Sigmoid colon (tissue), 7 donors: ENCODE results near the gene CCDC187. TPM values are rescaled to one million over a fixed set of nuclear protein-coding genes. Genes with fewer than 3 reads are reported as not detected.

Experiments used
- DNase-seq: peaks from one replicate; pipeline ENCODE4 v3.0.0-alpha.2; 2019
- H3K27ac ChIP-seq, 4 donors: fragments of 200-600 bp; sonication (generic); one replicate each; pipeline ENCODE4 v1.5.1; 2016 to 2019; ENCODE audit warnings: mild to moderate bottlenecking in 1 of 4
- H3K27me3 ChIP-seq, 3 donors: fragments of 200-600 bp; sonication (generic); one replicate each; pipeline ENCODE4 v1.5.1; 2019; ENCODE audit warnings: mild to moderate bottlenecking in 1 of 3
- H3K36me3 ChIP-seq, 4 donors: fragments of 200-600 bp; sonication (generic); one replicate each; pipeline ENCODE4 v1.5.1; 2016 to 2019
- H3K4me1 ChIP-seq, 4 donors: fragments of 200-600 bp; sonication (generic); one replicate each; pipeline ENCODE4 v1.5.1; 2017 to 2019
- H3K4me3 ChIP-seq, 4 donors: fragments of 200-600 bp; sonication (generic); one replicate each; pipeline ENCODE4 v1.5.1; 2017 to 2019; ENCODE audit warnings: mild to moderate bottlenecking in 2 of 4, moderate library complexity in 1 of 4
- H3K9me3 ChIP-seq, 4 donors: fragments of 200-600 bp in 3 of 4; sonication (generic) in 3 of 4; one replicate each; pipeline versions ENCODE4 v1.5.1 to v1.6.1; 2013 to 2019
- EP300 ChIP-seq, 4 donors: sonication (generic); formaldehyde crosslinking; IDR thresholded peaks; one replicate each; pipeline ENCODE4 v1.6.1; 2017; ENCODE audit warnings: antibody characterized with exemption in 4 of 4
- POLR2A ChIP-seq, 2 donors: fragments of 450-650 bp; IDR thresholded peaks; one replicate each; pipeline ENCODE4 v1.6.1; 2016; ENCODE audit warnings: antibody characterized with exemption in 2 of 2, mild to moderate bottlenecking in 2 of 2, moderate library complexity in 2 of 2
- POLR2AphosphoS5 ChIP-seq, 4 donors: sonication (generic); formaldehyde crosslinking; IDR thresholded peaks; one replicate each; pipeline ENCODE4 v1.6.1; 2017; ENCODE audit warnings: antibody characterized with exemption in 4 of 4
- WGBS, 2 donors: extraction: QIAGEN DNeasy Blood & Tissue Kit; methylation state at CpG; one replicate each; pipeline ENCODE4 v1.1.7; 2013; 5-methylcytosine and 5-hydroxymethylcytosine counted together
- intact Hi-C: fragments of 100-400 bp; cut with DNase I; formaldehyde crosslinking; loops from one replicate; pipeline ENCODE4 v1.15.1; 2023
- polyA plus RNA-seq, 3 donors: library from polyadenylated mRNA; stranded (reverse); fragments of 200-250 nt; gene quantifications; one replicate each; pipeline ENCODE4 v1.2.3, GENCODE V29; 2013
- total RNA-seq, 4 donors: library from RNA; depleted of rRNA; stranded (reverse); fragments of >200 nt; gene quantifications; one replicate each; pipeline ENCODE4 v1.1.0, GENCODE V29; 2016
- TF ChIP-seq, protein P1 (sequence below), 4 experiments: fragments of 450-650 bp in 3 of 4; fragments of 200-600 bp in 1 of 4; IDR thresholded peaks; one replicate each; pipeline ENCODE4 v1.5.1; 2016 to 2019; ENCODE audit warnings: antibody characterized with exemption in 4 of 4, mild to moderate bottlenecking in 3 of 4, moderate library complexity in 2 of 4
- donor health status: healthy with polysubstance abuse.
- donor health status: Bipolar disorder and iron deficiency.
- donor health status: healthy.

The CCDC187 gene
- total and polyA plus RNA-seq, 7 donors, result 0.32 TPM; not detected in 6

DNA sequence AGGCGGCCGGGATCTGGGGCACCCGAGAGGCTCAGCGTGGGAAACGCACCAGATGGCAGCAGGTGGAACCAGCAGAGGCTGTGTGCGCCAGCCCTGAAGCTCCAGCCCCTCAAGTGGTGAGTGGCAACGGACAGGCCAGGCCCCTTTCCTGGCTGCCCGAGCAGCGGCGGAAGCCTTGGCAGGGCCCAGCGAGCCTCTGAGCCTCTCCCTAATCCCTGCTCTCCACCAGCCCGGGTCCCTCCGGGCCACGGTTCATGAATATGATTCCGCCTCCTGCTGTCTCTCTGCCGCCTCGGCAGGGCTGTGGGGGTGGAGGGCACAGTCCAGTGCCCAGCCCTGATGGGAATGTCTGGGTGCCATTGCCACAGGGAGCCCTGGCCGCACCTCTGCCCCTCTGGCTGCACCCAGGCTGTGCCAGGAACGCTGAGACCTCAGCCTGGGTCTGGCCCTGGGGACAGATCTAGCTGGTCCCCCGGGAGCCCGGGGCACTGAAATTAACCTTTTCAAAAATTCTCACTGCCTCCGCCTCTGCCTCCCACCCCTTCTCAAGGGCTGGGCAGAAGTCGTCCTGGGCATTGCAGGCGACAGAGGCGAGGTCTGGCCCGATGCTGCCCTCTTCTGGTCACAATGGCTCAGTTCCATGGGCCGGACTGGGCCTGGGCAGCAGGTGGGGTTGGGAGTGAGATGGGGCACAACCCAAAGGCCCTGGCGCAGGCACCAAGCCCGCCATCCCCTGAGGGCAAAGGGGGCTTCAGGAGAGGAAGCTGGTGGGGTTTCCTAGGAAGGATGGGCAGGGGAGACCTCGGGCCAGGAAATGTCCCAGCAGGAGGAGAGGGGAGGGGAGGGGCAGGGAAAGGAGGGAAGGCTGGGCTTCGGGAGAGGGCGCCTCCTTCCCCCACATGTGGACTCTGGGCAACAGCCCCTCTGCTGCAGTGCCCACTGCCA, 20.3 kb downstream of the CCDC187 start:
- 10 to 25% methylated on average over 31 of the region's 32 CpGs for WGBS, 2 donors
- DNase-seq, result peak; percentile 85
- no peaks in the 10 kb centered on the region for H3K36me3 ChIP-seq
- H3K27ac ChIP-seq, result no peak overlapping the region
- peaks cover 0 to 79% (median 44%) of the 10 kb centered on the region in 3 donors for H3K27me3 ChIP-seq
- H3K4me1 ChIP-seq, result peaks cover 0 to 8% (median 6%) of the 10 kb centered on the region in 4 donors
- TF ChIP-seq EP300 (IDR thresholded peaks at IDR 0.05), result no peak
- TF ChIP-seq, protein P1, sequence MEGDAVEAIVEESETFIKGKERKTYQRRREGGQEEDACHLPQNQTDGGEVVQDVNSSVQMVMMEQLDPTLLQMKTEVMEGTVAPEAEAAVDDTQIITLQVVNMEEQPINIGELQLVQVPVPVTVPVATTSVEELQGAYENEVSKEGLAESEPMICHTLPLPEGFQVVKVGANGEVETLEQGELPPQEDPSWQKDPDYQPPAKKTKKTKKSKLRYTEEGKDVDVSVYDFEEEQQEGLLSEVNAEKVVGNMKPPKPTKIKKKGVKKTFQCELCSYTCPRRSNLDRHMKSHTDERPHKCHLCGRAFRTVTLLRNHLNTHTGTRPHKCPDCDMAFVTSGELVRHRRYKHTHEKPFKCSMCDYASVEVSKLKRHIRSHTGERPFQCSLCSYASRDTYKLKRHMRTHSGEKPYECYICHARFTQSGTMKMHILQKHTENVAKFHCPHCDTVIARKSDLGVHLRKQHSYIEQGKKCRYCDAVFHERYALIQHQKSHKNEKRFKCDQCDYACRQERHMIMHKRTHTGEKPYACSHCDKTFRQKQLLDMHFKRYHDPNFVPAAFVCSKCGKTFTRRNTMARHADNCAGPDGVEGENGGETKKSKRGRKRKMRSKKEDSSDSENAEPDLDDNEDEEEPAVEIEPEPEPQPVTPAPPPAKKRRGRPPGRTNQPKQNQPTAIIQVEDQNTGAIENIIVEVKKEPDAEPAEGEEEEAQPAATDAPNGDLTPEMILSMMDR (IDR thresholded peaks at IDR 0.05), result peak; percentile 64 to 86 (median 74)
- no peaks in the 10 kb centered on the region for H3K9me3 ChIP-seq
- intact Hi-C loops, result no loop called here
- H3K4me3 ChIP-seq, result peak overlapping the region in 3 of 4 donors; percentile 3 to 21 (median 6)

DNA sequence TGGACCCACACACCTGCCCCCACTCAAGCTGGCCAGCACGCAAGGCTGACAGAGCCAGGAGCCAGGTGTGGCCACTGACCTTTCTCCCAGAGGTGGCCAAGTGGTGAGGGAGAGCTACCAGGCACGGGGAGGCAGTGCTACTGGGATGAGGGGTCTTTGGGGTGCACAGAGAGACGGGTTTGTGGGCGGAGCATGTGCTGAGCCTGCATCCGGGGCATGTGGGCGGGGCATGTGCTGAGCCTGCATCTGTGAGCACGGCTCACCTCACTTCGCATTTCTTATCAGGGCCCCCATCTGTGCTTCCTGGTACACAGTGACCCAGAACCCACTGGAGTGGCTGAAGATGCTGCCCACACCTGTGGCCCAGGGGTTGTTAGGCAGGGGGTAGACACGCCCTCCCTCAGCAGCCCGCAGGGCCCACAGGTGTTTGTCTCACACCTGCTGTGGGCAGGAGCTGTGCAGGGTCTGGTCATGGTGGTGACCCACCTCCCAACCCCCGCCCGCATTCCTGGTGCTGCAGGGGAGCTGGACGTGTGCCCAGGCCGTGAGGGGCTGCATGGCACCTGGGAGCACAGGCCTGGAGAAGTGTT, 21.5 kb downstream of the CCDC187 start:
- H3K36me3 ChIP-seq, result no peaks in the 10 kb centered on the region
- intact Hi-C loops, result no loop called here
- 27 to 46% methylated on average over 14 of the region's 14 CpGs for WGBS, 2 donors
- H3K9me3 ChIP-seq, result no peaks in the 10 kb centered on the region
- no peak for DNase-seq
- TF ChIP-seq POLR2A (IDR thresholded peaks at IDR 0.05) (no peak), EP300 (IDR thresholded peaks at IDR 0.05) (no peak), POLR2AphosphoS5 (IDR thresholded peaks at IDR 0.05) (no peak)
- TF ChIP-seq, protein P1 (IDR thresholded peaks at IDR 0.05), result no peak
- peaks cover 0 to 79% (median 36%) of the 10 kb centered on the region in 3 donors for H3K27me3 ChIP-seq
- H3K27ac ChIP-seq, result no peak overlapping the region
- H3K4me1 ChIP-seq, result peaks cover 0 to 8% (median 6%) of the 10 kb centered on the region in 4 donors
- no peak overlapping the region for H3K4me3 ChIP-seq

DNA sequence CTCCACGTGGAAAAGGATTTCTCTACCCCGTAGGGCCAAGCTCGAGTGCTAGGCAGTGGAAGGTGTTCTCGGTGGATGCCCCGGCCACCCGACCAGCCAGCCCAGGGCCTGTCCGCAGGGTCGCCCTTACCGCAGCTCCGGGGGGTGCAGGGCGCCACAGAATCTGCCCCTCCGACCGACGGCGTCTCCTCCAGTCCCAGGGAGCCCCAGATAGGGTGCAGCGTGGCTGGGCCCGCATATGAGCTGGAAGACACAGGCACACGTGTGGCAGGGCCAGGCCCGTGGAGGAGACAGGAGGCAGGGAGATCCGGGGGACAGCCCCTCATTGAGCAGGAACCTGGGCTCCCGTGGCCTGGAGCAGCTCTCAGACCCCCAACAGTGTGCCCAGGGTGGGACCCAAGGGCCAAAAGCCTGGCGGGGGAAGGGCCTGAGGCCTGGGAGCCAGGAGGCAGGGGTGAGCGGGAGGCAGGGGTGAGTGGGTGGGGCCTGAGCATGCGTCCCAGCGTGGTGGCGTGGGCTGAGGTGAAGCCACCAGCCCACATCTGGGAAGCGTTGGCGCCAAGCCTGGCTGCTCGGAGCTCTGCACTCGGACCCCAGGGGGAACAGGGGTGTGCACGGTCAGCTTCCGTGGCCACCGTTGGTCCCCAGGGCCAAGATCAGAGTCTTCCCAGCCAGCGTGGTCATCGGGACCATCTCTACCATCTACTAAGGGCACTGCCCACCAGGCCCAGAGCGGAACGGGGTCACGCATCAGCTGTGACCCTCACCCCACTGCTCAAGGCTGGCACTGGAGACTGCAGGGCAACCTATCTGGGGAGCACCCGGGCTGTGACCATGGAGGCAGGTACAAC, 22.2 kb downstream of the CCDC187 start:
- Histone ChIP-seq H3K36me3 (no peaks in the 10 kb centered on the region), H3K4me1 (peaks cover 0 to 8% (median 6%) of the 10 kb centered on the region in 4 donors), H3K27me3 (peaks cover 0 to 77% (median 32%) of the 10 kb centered on the region in 3 donors), H3K4me3 (no peak overlapping the region), H3K27ac (no peak overlapping the region), H3K9me3 (no peaks in the 10 kb centered on the region)
- no peak for DNase-seq
- intact Hi-C loops, result no loop called here
- 83 to 87% methylated on average over 39 of the region's 39 CpGs for WGBS, 2 donors
- TF ChIP-seq EP300 (IDR thresholded peaks at IDR 0.05) (no peak), POLR2AphosphoS5 (IDR thresholded peaks at IDR 0.05) (no peak), POLR2A (IDR thresholded peaks at IDR 0.05) (no peak)
- TF ChIP-seq, protein P1 (IDR thresholded peaks at IDR 0.05), result no peak

DNA sequence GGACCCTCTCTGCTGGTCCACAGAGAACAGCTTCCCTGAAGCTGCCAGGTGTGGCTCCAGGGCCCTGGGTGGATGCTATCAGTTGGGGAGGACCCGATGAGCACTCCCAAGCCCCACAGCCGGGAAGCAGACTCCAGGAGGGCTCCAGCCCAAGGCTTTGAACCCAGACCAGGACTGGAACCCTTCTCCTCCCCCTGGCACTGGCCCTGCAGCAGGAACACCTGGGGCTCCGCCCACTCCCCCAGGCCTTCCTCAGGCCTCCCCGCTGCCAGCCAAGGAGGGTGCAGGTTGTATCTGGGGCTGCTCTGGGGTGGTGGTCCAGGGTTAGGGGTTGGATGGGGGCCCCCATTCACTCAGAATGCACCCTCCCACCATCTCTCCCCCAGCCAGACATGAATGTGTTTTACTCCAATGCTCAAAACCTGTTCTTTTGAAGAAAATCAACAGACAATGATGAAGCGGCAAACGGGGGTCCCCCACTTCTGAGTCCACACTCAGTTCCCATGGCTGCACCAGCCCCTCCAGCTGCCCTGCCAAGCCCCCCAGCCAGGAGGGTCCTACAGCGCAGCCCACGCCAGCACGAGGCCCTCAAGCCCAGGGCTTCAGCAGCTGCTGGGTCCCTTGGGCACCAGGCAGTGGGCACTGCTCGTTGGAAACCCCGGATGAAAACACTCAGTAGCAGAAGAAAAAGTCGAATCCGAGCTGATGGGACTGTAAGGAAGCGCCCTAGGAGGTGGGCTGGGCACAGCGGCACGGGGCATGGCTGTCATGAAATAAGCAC, 23.2 kb downstream of the CCDC187 start:
- Histone ChIP-seq H3K4me1 (peaks cover 0 to 8% (median 6%) of the 10 kb centered on the region in 4 donors), H3K4me3 (no peak overlapping the region), H3K27ac (no peak overlapping the region), H3K9me3 (no peaks in the 10 kb centered on the region), H3K27me3 (peaks cover 0 to 77% (median 25%) of the 10 kb centered on the region in 3 donors), H3K36me3 (no peaks in the 10 kb centered on the region)
- WGBS, 2 donors, result 86 to 90% methylated on average over 16 of the region's 16 CpGs
- TF ChIP-seq POLR2AphosphoS5 (IDR thresholded peaks at IDR 0.05), result no peak
- TF ChIP-seq POLR2A (IDR thresholded peaks at IDR 0.05), result no peak
- no peak for TF ChIP-seq EP300 (IDR thresholded peaks at IDR 0.05)
- TF ChIP-seq, protein P1 (IDR thresholded peaks at IDR 0.05), result no peak
- intact Hi-C loops, result no loop called here
- no peak for DNase-seq
